PC-3 (cell line): Measurements from ENCODE around the gene SHISA2. TPM values are rescaled to one million over a fixed set of nuclear protein-coding genes. Genes with fewer than 3 reads are reported as not detected.

ENCODE experiments used
- ATAC-seq: fragments of 200-7000 bp; cut with Tn5 transposase; 2 replicates; pipeline ENCODE4 v1.9.1; 2020; ENCODE audit warnings: mild to moderate bottlenecking, moderate library complexity
- BruUV-seq: library from RNA; stranded (reverse); fragments of 400-500 nt; replicated peaks from 2 replicates; lab custom pipeline; 2021; lab: Mats Ljungman, UMichigan
- CTCF ChIA-PET: fragments of 300-600 bp; sonication (Branson Sonifier 250); formaldehyde crosslinking; loops from one replicate; lab custom pipeline; 2022; ENCODE audit warnings: antibody characterized with exemption; lab: Charles Lee
- POLR2A ChIA-PET: fragments of 300-600 bp; sonication (Branson Sonifier 250); formaldehyde crosslinking; loops from one replicate; lab custom pipeline; 2022; ENCODE audit warnings: antibody characterized with exemption; ENCODE audit not compliant: unreplicated experiment; lab: Charles Lee
- DNase-seq: peaks from one replicate; pipeline ENCODE4 v3.0.0-alpha.2; 2015
- H2AFZ ChIP-seq: fragments of 300-600 bp; sonication (generic); 2 replicates; pipeline ENCODE4 v1.6.0; 2016; ENCODE audit warnings: antibody characterized with exemption, low read length
- H3F3A ChIP-seq: fragments of 300-600 bp; sonication (generic); one replicate; pipeline ENCODE4 v1.6.0; 2017; ENCODE audit warnings: antibody characterized with exemption, low read length, control low read depth, mild to moderate bottlenecking; ENCODE audit not compliant: unreplicated experiment
- H3K27ac ChIP-seq: fragments of 300-600 bp; sonication (generic); 2 replicates; pipeline ENCODE4 v1.5.1; 2016; ENCODE audit warnings: mild to moderate bottlenecking, low read length
- H3K27me3 ChIP-seq: fragments of 300-600 bp; sonication (generic); 2 replicates; pipeline ENCODE4 v1.6.1; 2016; ENCODE audit warnings: low read length, mixed read lengths
- H3K36me3 ChIP-seq: fragments of 300-600 bp; sonication (generic); 2 replicates; pipeline ENCODE4 v1.6.1; 2016; ENCODE audit warnings: low read depth, mixed run types, low read length, mixed read lengths
- H3K4me1 ChIP-seq: fragments of 300-600 bp; sonication (generic); 2 replicates; pipeline ENCODE4 v1.5.1; 2016; ENCODE audit warnings: low read length; ENCODE audit not compliant: insufficient read depth
- H3K4me2 ChIP-seq: fragments of 300-600 bp; sonication (generic); 2 replicates; pipeline ENCODE4 v1.6.0; 2016; ENCODE audit warnings: low read length
- H3K4me3 ChIP-seq: fragments of 300-600 bp; sonication (generic); 2 replicates; pipeline ENCODE4 v1.5.1; 2016; ENCODE audit warnings: mild to moderate bottlenecking, low read length, mixed read lengths
- H3K79me2 ChIP-seq: fragments of 300-600 bp; sonication (generic); 2 replicates; pipeline ENCODE4 v1.6.1; 2017; ENCODE audit warnings: low read length, mixed read lengths
- H3K9ac ChIP-seq: fragments of 300-600 bp; sonication (generic); 2 replicates; pipeline ENCODE4 v1.6.0; 2016; ENCODE audit warnings: mild to moderate bottlenecking, low read length
- H3K9me2 ChIP-seq: fragments of 300-600 bp; sonication (generic); replicated peaks from 2 replicates; pipeline ENCODE4 v1.6.1; 2016; ENCODE audit warnings: mixed run types, low read length, mixed read lengths
- H3K9me3 ChIP-seq: fragments of 300-600 bp; sonication (generic); 2 replicates; pipeline ENCODE4 v1.6.1; 2016; ENCODE audit warnings: low read length, mixed read lengths
- H4K20me1 ChIP-seq: fragments of 300-600 bp; sonication (generic); 2 replicates; pipeline ENCODE4 v1.6.1; 2016; ENCODE audit warnings: low read length, mixed read lengths
- CTCF ChIP-seq: fragments of 300-600 bp; sonication (generic); conservative IDR thresholded peaks from 2 replicates; pipeline ENCODE4 v1.5.1; 2017; ENCODE audit warnings: antibody characterized with exemption, low read depth, mild to moderate bottlenecking, low read length
- EZH2 ChIP-seq: fragments of 300-600 bp; sonication (generic); IDR thresholded peaks from one replicate; pipeline ENCODE4 v1.6.1; 2017; ENCODE audit warnings: antibody characterized with exemption, mild to moderate bottlenecking, low read length; ENCODE audit not compliant: unreplicated experiment
- EZH2phosphoT487 ChIP-seq: fragments of 300-600 bp; sonication (generic); IDR thresholded peaks from 2 replicates; pipeline ENCODE4 v1.6.1; 2018; ENCODE audit warnings: mild to moderate bottlenecking, antibody characterized with exemption, low read length, borderline replicate concordance
- intact Hi-C: fragments of 100-400 bp; cut with micrococcal nuclease; formaldehyde crosslinking; loops from 2 replicates; pipeline ENCODE4 v1.9.0; 2023
- total RNA-seq: library from RNA; depleted of rRNA; stranded (reverse); fragments of >200 nt; gene quantifications from 2 replicates; pipeline ENCODE4 v1.2.3, GENCODE V29; 2014

SHISA2 gene
- total RNA-seq, 1 experiment from 2014 or later: 7.8 TPM

DNA sequence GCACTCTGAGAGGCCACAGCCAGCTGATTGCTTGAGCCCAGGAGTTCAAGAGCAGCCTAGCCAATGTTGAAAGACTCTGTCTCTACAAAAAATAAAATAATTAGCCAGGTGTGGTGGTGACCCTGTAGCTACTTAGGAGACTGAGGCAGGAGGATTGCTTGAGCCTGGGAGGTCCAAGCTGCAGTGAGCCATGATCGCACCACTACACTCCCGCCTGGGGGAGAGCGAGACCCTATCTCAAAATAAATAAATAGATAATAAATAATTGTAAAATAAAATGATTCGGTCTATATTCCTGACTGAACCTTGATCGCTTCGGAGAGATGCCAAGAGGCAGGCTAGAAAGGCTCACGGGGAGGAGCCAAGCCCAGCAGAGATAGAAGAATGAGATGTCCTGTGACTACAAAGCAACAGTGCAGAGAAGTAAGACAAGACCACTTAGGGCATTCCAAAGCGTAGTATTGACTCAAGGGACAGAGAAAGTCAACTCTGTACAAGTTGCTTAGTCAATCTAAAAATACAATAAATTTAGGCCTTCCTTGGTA is 12.8 kb downstream of the SHISA2 start:
- H3K27ac ChIP-seq: no peak overlapping the region
- H3K27me3 ChIP-seq: no peaks in the 10 kb centered on the region
- no peak overlapping the region for H3K9ac ChIP-seq
- no peaks in the 10 kb centered on the region for H3K36me3 ChIP-seq
- ChIA-PET CTCF (no interaction called here), POLR2A (no interaction called here)
- TF ChIP-seq CTCF (no peak), EZH2 (no peak), EZH2phosphoT487 (no peak)
- no peaks in the 10 kb centered on the region for H3K9me2 ChIP-seq
- no peak overlapping the region for H3K4me2 ChIP-seq
- no peaks in the 10 kb centered on the region for H3K79me2 ChIP-seq
- no TSS peak for BruUV-seq
- no peak for DNase-seq
- H3K9me3 ChIP-seq: no peaks in the 10 kb centered on the region
- ATAC-seq: no peak
- H3K4me1 ChIP-seq: no peaks in the 10 kb centered on the region
- H3K4me3 ChIP-seq: no peak overlapping the region
- H2AFZ ChIP-seq: no peak overlapping the region
- H3F3A ChIP-seq: no peaks in the 10 kb centered on the region
- intact Hi-C loops: no loop called here
- no peaks in the 10 kb centered on the region for H4K20me1 ChIP-seq

GRCh38 chr13:26037302-26037701 is 14.5 kb downstream of the SHISA2 start:
- intact Hi-C loops: no loop called here
- H3K4me3 ChIP-seq: no peak overlapping the region
- TF ChIP-seq EZH2 (no peak), CTCF (peak; percentile 73)
- H3K27ac ChIP-seq: no peak overlapping the region
- H2AFZ ChIP-seq: no peak overlapping the region
- no peaks in the 10 kb centered on the region for H3K4me1 ChIP-seq
- H3F3A ChIP-seq: no peaks in the 10 kb centered on the region
- DNase-seq (peak; percentile 56), ATAC-seq (peak; percentile 64)
- no peaks in the 10 kb centered on the region for H3K36me3 ChIP-seq
- ChIA-PET POLR2A (interaction anchor here (0.7 kb wide), 1 partner anchor 246 kb away, joined by 3 read pairs; no protein-coding TSS in a partner anchor), CTCF (no interaction called here)
- H3K9ac ChIP-seq: no peak overlapping the region
- no peaks in the 10 kb centered on the region for H3K27me3 ChIP-seq
- H4K20me1 ChIP-seq: no peaks in the 10 kb centered on the region
- H3K9me3 ChIP-seq: no peaks in the 10 kb centered on the region
- no peaks in the 10 kb centered on the region for H3K79me2 ChIP-seq
- BruUV-seq: no TSS peak
- H3K9me2 ChIP-seq: no peaks in the 10 kb centered on the region
- no peak overlapping the region for H3K4me2 ChIP-seq

GRCh38 chr13:26036383-26036782 is 15.4 kb downstream of the SHISA2 start:
- CTCF ChIA-PET: no interaction called here
- Histone ChIP-seq H3K4me2 (no peak overlapping the region), H3F3A (no peaks in the 10 kb centered on the region), H3K27ac (no peak overlapping the region), H3K9ac (no peak overlapping the region), H3K4me1 (no peaks in the 10 kb centered on the region), H3K36me3 (no peaks in the 10 kb centered on the region), H3K4me3 (no peak overlapping the region), H3K9me3 (no peaks in the 10 kb centered on the region), H3K79me2 (no peaks in the 10 kb centered on the region), H4K20me1 (no peaks in the 10 kb centered on the region), H3K27me3 (no peaks in the 10 kb centered on the region), H3K9me2 (no peaks in the 10 kb centered on the region), H2AFZ (no peak overlapping the region)
- no TSS peak for BruUV-seq
- TF ChIP-seq CTCF (no peak), EZH2phosphoT487 (no peak), EZH2 (no peak)
- ATAC-seq (no peak), DNase-seq (no peak)
- intact Hi-C loops: no loop called here
- POLR2A ChIA-PET: interaction anchor here (0.7 kb wide), 1 partner anchor 245 kb away, joined by 3 read pairs; no protein-coding TSS in a partner anchor
